ENCODE data around the gene DDX56. TPM values are rescaled to one million over a fixed set of nuclear protein-coding genes. Genes with fewer than 3 reads are reported as not detected.

The DDX56 gene
- total and polyA plus RNA-seq, 2 experiments from 2014 or later = 65.1 to 70.5 TPM

GRCh38 chr7:44517175-44517574 is 56.5 kb downstream of the DDX56 start:
- Histone ChIP-seq H3K4me3 (no peak overlapping the region), H3K36me3 (ENCODE audit: low read depth) (no peaks in the 10 kb centered on the region), H3K4me1 (ENCODE audit: insufficient read depth) (no peaks in the 10 kb centered on the region), H2AFZ (no peak overlapping the region), H3F3A (ENCODE audit: insufficient read depth) (no peaks in the 10 kb centered on the region), H3K27me3 (replicated peaks; ENCODE audit: insufficient read depth) (peaks cover under 1% of the 10 kb centered on the region; the same call in 1 of the 2 replicates), H3K9me2 (ENCODE audit: insufficient read depth) (no peaks in the 10 kb centered on the region), H3K27ac (no peak overlapping the region), H3K9me3 (ENCODE audit: low read depth) (no peaks in the 10 kb centered on the region), H3K79me2 (ENCODE audit: insufficient read depth) (no peaks in the 10 kb centered on the region), H3K9ac (no peak overlapping the region), H4K20me1 (ENCODE audit: insufficient read depth) (no peaks in the 10 kb centered on the region), H3K4me2 (ENCODE audit: unreplicated experiment) (no peak overlapping the region)
- TF ChIP-seq EZH2phosphoT487 (IDR thresholded peaks at IDR 0.05; ENCODE audit: insufficient read depth, low read depth) (no peak), EZH2 (IDR thresholded peaks at IDR 0.05; ENCODE audit: insufficient read depth, poor library complexity, severe bottlenecking) (no peak)
- DNase-seq = no peak
- 72 to 76% methylated on average over 7 to 8 of the region's 8 CpGs for WGBS, 2 experiments (ENCODE audit: low coverage in 1 of 2, low lambda C conversion rate in 2 of 2, missing lambda C conversion rate in 2 of 2)
- in situ Hi-C loops (cut with MboI) = no loop called here

Other genes with a start within 250 kb of the DDX56 start
- gene CAMK2B, start 248.3 kb downstream of the DDX56 start, total RNA-seq (2014; rRNA removed; shearing (Covaris generic)) = 2.5 and 9.1 TPM in 2 replicates
- gene CAMK2B, start 248.3 kb downstream of the DDX56 start, polyA plus RNA-seq (2016; fragmentation: Nextera tagmentation; extraction: Ambion mirVana) = 0.78 and 0.79 TPM in 2 replicates
- gene NUDCD3, start 83.2 kb downstream of the DDX56 start, total RNA-seq (2014; rRNA removed; shearing (Covaris generic)) = 49.2 and 56.7 TPM in 2 replicates
- gene NUDCD3, start 83.2 kb downstream of the DDX56 start, polyA plus RNA-seq (2016; fragmentation: Nextera tagmentation; extraction: Ambion mirVana) = 79.1 and 82.4 TPM in 2 replicates
- gene NPC1L1, start 32.6 kb downstream of the DDX56 start, total RNA-seq (2014; rRNA removed; shearing (Covaris generic)) = not detected in 2 replicates
- gene NPC1L1, start 32.6 kb downstream of the DDX56 start, polyA plus RNA-seq (2016; fragmentation: Nextera tagmentation; extraction: Ambion mirVana) = not detected in 2 replicates
- gene TMED4, start 8.3 kb upstream of the DDX56 start, total RNA-seq (2014; rRNA removed; shearing (Covaris generic)) = 174 and 201 TPM in 2 replicates
- 78.2 and 86.0 TPM in 2 replicates for gene TMED4, start 8.3 kb upstream of the DDX56 start, polyA plus RNA-seq (2016; fragmentation: Nextera tagmentation; extraction: Ambion mirVana)
- 75.3 and 77.4 TPM in 2 replicates for gene OGDH, start 32.7 kb upstream of the DDX56 start, total RNA-seq (2014; rRNA removed; shearing (Covaris generic))
- gene OGDH, start 32.7 kb upstream of the DDX56 start, polyA plus RNA-seq (2016; fragmentation: Nextera tagmentation; extraction: Ambion mirVana) = 31.4 and 35.3 TPM in 2 replicates
- gene ZMIZ2, start 174.9 kb upstream of the DDX56 start, total RNA-seq (2014; rRNA removed; shearing (Covaris generic)) = 9.7 and 12.4 TPM in 2 replicates
- gene ZMIZ2, start 174.9 kb upstream of the DDX56 start, polyA plus RNA-seq (2016; fragmentation: Nextera tagmentation; extraction: Ambion mirVana) = 6.1 and 7.8 TPM in 2 replicates
- 2,655 and 2,752 TPM in 2 replicates for gene PPIA, start 222.8 kb upstream of the DDX56 start, total RNA-seq (2014; rRNA removed; shearing (Covaris generic))
- 3,114 and 3,141 TPM in 2 replicates for gene PPIA, start 222.8 kb upstream of the DDX56 start, polyA plus RNA-seq (2016; fragmentation: Nextera tagmentation; extraction: Ambion mirVana)